GM18870 (cell line): ENCODE measurements around the gene ABCC1.
"Not testable (repeated sequence)": the region's sequence is repeated elsewhere in the genome, so short reads cannot be mapped to it uniquely, and the experiment has no call there.

Experiments used
- ATAC-seq: cut with Tn5 transposase; IDR thresholded peaks from one replicate; pipeline ENCODE4 v1.9.1; 2021; ENCODE audit warnings: moderate library complexity; ENCODE audit not compliant: unreplicated experiment

The ABCC1 gene

DNA sequence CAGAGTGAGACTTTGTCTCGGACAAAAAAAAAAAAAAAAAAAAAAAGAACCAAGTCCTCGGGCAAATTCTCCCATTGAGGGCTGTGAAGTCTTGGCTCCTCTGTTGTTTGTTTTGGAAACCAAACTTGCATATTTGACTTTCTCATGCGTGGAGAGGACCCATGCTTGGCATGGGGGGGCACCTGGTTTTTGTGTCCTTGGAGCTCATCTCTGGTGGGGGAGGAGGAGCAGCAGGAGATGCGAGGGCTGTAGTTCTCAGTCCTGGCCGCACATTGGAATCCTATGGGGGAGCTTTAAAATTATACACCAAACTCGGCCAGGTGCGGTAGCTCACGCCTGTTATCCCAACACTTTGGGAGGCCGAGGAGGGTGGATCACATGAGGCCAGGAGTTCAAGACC, 199.3 kb downstream of the ABCC1 start:
- no peak for ATAC-seq

DNA sequence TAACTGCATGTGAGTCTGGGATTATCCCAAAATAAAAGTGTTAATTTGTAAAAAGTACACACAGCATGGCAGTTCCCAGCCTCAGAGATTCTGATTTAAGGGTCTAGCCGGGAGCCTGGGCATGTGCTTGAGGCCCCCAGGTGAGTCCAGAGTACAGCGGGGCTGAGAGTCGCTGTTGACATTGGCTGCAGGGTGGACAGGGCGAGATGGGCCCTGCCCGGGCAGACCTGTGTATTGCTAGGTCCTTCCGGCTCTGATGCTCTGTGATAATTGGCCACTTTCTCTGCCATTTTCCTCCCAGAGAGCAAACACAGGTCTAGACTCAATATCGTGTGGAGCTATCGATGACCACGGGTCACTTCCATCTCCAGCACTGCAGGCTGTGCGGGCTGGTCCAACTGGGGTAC, 200.3 kb downstream of the ABCC1 start:
- no peak for ATAC-seq

- no peak for ATAC-seq
These were observed 200.9 kb downstream of the ABCC1 start for GRCh38 chr16:16150117-16150877.

DNA sequence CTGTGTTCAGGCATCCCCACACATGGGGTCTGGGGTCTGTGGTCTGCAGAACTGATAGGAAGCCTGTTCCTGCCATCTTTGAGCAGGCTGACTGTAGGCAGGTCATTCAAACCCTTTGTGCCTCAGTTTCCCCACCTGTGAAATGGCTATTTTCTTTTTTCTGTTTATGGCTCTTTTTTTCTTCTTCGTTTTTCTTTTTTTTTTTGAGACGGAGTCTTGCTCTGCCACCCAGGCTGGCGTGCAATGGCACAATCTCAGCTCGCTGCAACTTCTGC, 201.4 kb downstream of the ABCC1 start:
- ATAC-seq, result no peak

- no peak for ATAC-seq
These were observed 201.9 kb downstream of the ABCC1 start for GRCh38 chr16:16151315-16151714.

DNA sequence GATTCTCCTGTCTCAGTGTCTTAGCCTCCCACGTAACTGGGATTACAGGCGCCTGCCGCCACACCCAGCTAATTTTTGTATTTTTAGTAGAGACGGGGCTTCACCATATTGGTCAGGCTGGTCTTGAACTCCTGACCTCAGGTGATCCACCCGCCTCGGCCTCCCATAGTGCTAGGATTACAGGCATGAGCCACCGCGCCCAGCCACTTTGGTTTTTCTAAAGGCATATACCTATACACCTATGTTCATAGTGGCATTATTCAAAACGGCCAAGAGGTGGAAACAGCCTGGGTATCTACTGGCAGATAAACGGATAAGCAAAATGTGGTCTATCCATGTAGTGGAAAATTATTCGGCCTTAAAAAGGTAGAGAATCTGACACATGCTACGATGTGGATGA, 203.6 kb downstream of the ABCC1 start:
- ATAC-seq, result not testable (repeated sequence)

DNA sequence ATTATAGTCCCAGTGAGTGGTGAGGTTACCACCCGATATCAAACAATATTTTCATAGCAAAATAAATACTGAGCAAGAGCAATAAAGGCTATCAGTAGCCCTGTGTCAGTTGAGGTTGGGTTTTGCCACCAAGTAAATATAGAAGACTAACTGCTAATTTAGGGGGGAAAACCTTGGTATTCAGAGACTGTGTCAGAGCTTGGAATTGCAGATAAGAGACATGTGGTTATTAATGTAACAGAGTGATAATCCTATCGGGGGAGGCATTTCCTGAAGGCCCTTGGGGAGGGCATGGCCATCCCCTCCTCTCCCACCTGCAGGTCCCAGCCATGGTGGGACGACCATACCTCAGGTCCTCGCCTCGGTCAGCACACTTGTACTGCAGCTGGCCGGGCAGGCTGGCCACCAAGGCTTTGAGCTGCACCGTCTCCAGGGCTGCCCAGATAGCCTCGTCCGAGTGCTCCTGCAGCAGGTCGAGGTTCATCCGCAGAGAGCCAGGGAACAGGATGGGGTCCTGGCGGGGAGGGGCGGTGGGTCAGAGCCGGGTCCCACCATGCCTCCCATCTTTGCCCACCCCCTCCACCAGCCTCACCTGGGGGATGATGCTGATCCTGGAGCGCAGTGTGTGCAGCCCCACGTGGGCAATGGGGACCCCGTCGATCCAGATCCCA, 205.0 kb downstream of the ABCC1 start:
- ATAC-seq, result no peak

GRCh38 chr16:16155234-16155633, 205.8 kb downstream of the ABCC1 start:
- no peak for ATAC-seq

DNA sequence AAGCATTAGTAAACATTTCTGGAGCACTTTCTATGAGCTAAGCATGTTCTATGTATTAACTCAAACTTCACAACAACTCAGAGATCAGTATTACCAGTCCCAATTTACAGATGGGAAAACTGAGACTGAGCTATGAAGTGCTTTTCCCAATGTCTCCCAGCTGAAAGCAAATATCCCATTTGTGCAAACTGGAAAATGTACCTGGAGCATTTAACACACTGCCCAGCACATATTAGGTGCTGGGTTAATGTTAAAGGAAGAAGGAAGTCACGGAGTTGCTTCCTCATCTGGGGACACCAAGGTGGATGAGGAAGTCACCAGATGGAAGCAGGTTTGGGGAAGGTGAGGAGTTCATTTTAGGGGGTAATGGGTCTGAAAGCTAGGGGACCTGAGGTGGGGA, 207.8 kb downstream of the ABCC1 start:
- ATAC-seq, result no peak

DNA sequence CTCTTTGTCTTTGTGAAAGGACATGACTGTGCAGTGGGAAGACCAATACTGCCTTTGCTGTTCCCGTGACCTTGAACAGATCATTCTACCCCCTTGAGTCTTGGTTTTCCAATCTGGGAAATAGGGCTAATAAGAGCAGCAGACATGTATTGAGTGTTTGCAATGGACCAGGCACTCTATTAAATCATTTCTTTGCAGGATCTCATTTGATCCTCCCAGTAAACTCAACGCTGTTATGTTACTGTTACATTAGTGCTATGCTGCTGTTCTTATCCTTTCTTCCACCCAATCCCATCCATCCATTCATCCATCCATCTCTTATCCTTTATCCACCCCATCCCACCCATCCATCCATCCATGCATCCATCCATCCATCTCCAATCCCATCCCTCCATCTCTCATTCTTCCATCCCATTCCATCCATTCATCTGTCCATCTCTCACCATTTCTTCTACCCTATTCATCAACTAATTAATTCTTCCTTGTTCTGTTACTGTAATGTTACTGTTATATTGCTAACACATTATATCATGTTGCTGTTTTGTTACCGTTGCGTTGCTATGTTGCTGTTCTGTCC, 208.8 kb downstream of the ABCC1 start:
- ATAC-seq, result no peak

DNA sequence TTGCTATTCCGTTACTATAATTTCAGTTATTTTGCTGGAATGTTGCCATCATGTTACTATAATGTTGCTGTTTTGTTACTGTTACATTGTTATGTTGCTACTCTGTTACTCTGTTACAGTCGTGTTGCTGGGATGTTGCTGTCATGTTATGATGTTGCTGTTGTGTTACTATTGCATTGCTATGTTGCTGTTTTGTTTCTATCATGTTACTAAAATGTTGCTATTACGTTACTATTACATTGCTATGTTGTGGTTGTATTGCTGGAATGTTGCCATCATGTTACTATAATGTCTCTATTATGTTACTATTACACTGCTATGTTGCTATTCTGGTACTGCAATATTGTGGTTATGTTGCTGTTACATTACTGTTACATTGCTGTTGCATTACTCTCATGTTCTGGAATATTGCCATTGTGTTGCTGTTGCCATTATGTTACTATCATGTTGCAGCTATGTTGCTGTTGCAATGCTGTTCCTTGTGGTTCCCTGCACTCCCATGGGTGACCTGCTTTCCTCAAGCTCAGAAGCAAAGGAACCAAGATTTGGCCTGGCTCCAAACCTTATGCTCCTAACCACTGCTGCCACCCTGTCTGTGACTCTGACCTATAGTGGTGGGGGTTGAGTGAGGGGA, 209.4 kb downstream of the ABCC1 start:
- no peak for ATAC-seq

DNA sequence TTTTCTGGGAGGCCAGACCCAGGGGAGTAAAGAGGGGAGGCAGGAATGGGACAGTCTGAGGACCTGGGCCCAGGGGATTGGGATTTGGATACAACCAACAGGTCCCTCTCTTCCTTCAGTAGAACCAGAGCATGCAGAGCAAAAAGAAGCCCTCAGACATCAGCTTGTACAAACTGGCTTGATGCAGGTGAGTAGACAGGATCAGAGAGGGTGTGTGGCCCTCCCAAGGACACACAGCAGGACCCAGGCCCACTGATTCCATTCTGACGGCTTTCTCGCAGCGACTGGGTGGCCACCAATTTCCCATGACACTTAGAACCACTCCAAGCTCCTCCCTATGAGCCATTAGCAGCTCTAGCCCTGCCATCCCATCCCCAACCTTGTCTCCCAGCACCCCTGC, 210.2 kb downstream of the ABCC1 start:
- no peak for ATAC-seq

DNA sequence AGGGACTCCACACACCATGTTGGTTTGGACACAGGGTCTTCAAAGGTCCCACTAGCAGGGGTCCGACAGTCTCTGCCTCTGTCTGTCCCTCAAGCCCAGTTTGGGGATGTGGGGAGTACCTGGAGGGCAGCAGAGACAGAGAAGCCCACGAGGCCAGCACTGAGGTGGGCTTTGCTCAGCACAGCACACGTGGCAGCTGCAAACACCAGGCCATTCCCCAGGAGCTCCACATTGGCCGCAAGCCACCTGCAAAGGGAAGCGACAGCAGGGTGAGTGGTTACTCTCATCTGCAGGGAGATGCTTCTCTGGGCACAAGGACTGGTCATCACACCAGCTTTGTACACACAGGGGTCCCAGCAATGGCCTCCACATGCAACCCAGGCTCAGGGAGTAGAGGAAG, 211.9 kb downstream of the ABCC1 start:
- ATAC-seq, result no peak

- ATAC-seq, result not testable (repeated sequence)
These were observed 212.4 kb downstream of the ABCC1 start for GRCh38 chr16:16161840-16162239.

DNA sequence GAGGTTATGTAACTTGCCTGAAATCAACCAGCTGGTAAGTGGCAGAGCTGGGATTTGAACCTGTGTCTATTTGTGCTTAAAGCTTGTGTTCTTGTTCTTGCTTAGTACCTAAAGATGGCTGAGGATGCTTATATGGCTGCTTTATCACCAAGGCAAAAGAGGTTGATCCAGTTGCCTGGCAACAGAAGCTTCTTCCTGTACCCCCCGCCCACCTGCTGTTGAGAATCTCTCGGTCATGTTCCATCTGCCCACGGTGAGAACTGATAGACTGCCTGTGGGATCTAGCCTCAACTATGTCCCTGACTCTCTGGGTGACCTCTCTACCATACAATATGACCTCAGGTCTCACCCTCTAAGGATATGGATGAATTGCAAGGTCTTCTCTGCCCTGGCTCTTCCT, 213.2 kb downstream of the ABCC1 start:
- no peak for ATAC-seq

GRCh38 chr16:16163109-16163508, 213.7 kb downstream of the ABCC1 start:
- no peak for ATAC-seq

DNA sequence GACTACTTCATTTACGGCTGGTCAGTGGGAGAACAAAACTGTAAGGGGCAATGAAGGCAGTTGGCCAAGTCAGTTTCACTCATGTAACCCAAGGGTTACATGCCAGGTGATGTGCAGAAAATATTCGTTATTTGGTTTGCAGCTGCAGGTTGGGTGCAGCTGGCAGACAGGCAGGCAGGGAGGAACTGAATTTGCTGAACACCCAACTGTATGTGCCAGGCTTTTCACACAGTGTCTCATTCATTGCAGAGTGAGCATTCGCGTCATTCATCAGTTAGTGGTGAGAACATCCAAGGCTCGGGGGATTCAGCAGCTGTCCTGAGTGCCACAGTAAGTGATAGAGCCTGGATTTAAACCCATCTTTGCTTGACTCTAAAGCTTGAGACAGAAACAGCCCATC, 214.2 kb downstream of the ABCC1 start:
- ATAC-seq, result no peak

- no peak for ATAC-seq
These were observed 214.8 kb downstream of the ABCC1 start for GRCh38 chr16:16164243-16164642.

DNA sequence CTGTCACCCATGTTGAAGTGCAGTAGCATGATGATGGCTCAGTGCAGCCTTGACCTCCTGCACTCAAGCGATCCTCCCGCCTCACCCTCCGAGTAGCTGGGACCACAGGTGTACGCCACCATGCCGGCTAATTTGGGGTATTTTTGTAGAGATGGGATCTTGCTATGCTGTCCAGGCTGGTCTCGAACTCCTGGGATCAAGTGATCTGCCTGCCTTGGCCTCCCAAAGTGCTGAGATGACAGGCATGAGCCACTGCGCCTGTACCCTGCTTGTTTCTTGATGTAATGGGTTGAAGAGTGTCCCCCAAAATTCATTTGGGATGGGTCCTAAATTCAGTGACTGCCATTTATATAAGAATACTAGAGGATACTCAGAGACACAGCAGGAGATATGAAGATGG, 216.7 kb downstream of the ABCC1 start:
- ATAC-seq, result no peak

GRCh38 chr16:16166949-16167348, 217.5 kb downstream of the ABCC1 start:
- ATAC-seq, result no peak

DNA sequence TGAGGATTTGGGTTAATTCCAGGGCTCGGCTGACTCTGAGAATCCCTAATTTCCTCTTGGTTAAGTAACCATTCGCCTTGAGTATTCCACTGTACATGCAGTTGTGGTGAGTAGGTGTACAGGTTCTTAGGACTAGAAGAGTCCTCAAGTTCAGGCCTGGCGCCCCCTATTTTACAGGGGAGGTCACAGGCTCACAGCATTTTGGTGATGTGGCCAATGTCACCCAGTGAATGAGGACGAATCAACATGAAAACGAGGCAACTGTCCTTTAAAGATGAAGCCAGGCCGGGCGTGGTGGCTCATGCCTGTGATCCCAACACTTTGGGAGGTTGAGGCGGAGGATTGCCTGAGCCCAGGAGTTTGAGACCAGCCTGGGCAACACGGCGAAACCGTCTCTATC, 218.5 kb downstream of the ABCC1 start:
- ATAC-seq, result no peak

DNA sequence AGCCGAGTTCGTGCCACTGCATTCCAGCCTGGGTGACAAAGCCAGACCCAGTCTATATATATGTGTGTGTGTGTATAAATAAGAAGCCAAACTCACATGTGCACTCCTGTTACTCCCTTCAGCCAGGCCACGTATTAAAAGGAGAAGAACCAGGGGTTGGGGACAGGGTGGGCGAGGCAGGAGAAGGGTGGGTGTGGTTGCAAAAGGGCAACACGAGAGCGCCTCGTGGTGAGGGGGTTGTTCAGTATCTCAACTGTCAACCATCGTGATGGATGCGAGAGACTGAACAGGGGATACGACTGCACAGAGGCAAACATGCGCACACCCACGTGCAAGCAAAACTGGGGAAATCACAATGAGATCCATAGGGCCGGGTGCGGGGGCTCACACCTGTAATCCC, 219.0 kb downstream of the ABCC1 start:
- no peak for ATAC-seq
